ENCODE measurements around the gene PITPNC1.

DNA sequence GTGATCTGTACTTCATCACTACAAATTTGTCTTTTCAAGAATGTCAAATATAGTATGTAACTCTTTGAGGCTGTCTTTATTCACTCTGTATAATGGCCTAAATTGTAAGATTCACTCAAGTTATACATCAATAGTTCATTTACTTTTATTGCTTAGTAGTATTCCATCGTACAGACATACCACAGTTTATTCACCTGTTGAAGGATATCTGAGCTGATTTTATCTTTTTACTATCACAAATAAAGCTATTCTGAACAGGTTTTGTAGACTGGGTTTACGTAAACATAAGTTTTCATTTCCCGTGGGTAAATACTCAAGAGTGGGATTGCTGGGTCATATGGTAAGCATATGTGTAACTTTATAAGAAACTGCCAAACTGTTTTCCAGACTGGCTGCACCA, 29.3 kb upstream of the PITPNC1 start:
- TF ChIP-seq, protein P1, sequence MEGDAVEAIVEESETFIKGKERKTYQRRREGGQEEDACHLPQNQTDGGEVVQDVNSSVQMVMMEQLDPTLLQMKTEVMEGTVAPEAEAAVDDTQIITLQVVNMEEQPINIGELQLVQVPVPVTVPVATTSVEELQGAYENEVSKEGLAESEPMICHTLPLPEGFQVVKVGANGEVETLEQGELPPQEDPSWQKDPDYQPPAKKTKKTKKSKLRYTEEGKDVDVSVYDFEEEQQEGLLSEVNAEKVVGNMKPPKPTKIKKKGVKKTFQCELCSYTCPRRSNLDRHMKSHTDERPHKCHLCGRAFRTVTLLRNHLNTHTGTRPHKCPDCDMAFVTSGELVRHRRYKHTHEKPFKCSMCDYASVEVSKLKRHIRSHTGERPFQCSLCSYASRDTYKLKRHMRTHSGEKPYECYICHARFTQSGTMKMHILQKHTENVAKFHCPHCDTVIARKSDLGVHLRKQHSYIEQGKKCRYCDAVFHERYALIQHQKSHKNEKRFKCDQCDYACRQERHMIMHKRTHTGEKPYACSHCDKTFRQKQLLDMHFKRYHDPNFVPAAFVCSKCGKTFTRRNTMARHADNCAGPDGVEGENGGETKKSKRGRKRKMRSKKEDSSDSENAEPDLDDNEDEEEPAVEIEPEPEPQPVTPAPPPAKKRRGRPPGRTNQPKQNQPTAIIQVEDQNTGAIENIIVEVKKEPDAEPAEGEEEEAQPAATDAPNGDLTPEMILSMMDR (conservative IDR thresholded peaks at IDR 0.05; ENCODE audit: low read depth, low read length), result no peak
- no peak for TF ChIP-seq EZH2 (IDR thresholded peaks at IDR 0.05; ENCODE audit: borderline replicate concordance, low read depth, low read length, poor library complexity, severe bottlenecking)

Data from A673 (cell line).